Dermis blood vessel endothelial cell (primary cell): Measurements from ENCODE around the gene YARS1. TPM values are rescaled to one million over a fixed set of nuclear protein-coding genes. Genes with fewer than 3 reads are reported as not detected.
"Not testable (repeated sequence)": the region's sequence is repeated elsewhere in the genome, so short reads cannot be mapped to it uniquely, and the experiment has no call there.

Experiments
- DNase-seq: peaks from one replicate; pipeline ENCODE4 v3.0.0; 2010
- total RNA-seq: library from RNA; depleted of rRNA; stranded (reverse); fragments of >200 nt; gene quantifications from 2 replicates; pipeline ENCODE4 v1.2.3, GENCODE V29; 2014

The YARS1 gene
- total RNA-seq, 1 donor from 2014 or later, result 63.6 TPM

DNA sequence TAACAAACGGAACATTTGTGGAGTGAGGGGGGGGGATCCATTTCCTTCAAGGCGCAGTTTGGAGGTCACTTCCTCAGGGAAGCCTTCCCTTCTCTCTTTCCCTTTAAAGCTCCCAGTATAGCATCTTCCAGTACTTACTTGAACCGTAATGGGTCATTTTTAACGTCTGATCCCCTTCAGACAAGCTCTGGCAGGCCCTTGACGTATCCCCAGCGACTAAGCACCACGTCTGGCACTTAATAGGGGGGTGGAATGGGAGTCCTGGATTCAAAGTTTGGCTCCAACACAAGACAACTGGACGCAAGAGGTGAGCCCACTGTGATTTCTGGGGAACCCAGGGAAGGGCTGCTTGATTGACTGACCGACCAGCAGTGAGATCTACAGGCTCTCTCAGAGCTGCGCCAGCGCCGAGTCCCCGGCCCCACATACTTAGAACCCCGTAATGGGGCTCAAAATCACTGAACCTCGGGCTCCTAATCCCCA lies 441 bp downstream of the YARS1 start:
- DNase-seq, result peak; percentile 54

- peak; percentile 14 for DNase-seq
These were observed 3.0 kb downstream of the YARS1 start for GRCh38 chr1:32813941-32814739.

GRCh38 chr1:32811917-32812316 lies 5.2 kb downstream of the YARS1 start:
- no peak for DNase-seq

DNA sequence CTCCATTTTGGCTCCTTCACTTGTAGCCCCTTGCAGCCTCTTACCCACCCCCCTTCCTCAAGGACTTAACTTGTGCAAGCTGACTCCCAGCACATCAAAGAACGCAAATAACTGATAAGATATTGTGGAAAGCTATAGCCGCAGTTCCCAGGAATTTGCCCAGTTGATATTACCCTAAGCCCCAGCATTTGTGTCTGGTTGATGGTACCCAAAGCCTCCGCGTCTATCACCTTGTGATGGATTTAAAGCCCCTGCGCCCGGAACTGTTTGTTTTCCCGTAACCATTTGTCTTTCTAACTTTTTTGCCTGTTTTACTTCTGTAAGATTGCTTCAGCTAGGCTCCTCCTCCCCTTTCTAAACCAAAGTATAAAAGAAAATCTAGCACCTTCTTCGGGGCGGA lies 5.9 kb downstream of the YARS1 start:
- no peak for DNase-seq

DNA sequence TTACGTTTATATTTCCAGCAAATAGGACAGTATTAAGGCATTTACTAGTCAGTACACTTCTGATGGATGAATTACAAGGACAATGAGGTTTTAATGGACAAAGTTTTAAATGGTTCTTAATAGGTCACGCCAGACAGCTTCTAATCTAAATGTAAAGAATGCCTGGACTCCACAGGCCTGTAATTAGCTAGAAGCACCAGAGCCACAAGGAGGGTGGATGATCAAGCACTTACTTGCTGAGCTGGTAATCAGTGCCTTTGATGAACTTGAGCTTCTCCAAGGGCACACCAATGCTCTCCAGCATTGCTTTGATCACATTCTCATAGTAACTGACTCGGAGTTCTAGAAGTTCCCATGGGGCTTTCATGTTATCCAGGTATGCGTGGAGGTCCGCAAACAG lies 6.8 kb downstream of the YARS1 start:
- no peak for DNase-seq

GRCh38 chr1:32808580-32808979 lies 8.6 kb downstream of the YARS1 start:
- no peak for DNase-seq

GRCh38 chr1:32806910-32807523 lies 10.1 kb downstream of the YARS1 start:
- no peak for DNase-seq

DNA sequence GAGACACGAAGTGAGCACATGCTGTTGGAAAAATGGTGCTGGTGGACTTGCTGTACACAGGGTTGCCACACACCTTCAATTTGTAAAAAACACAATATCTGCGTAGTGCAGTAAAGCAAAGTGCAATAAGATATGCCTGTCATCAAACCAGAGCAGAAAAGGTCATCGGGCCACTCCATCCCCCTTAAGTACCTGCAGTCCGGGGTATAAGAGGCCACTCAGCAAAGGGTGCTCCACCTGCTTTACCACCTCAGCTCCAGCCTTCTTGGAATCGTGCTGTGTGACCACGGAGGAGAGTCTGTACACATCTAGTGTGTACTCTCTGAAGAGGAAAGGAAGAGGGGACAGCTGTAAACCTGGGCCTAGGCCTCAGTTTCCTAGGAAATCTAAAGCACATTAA lies 10.9 kb downstream of the YARS1 start:
- no peak for DNase-seq

DNA sequence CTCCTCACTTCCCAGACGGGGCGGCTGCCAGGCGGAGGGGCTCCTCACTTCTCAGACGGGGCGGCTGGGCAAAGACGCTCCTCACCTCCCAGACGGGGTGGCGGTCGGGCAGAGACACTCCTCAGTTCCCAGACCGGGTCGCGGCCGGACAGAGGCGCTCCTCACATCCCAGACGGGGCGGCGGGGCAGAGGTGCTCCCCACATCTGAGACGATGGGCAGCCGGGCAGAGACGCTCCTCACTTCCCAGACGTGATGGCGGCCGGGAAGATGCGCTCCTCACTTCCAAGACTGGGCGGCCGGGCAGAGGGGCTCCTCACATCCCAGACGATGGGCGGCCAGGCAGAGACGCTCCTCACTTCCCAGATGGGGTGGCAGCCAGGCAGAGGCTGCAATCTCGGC lies 12.7 kb downstream of the YARS1 start:
- DNase-seq, result not testable (repeated sequence)

DNA sequence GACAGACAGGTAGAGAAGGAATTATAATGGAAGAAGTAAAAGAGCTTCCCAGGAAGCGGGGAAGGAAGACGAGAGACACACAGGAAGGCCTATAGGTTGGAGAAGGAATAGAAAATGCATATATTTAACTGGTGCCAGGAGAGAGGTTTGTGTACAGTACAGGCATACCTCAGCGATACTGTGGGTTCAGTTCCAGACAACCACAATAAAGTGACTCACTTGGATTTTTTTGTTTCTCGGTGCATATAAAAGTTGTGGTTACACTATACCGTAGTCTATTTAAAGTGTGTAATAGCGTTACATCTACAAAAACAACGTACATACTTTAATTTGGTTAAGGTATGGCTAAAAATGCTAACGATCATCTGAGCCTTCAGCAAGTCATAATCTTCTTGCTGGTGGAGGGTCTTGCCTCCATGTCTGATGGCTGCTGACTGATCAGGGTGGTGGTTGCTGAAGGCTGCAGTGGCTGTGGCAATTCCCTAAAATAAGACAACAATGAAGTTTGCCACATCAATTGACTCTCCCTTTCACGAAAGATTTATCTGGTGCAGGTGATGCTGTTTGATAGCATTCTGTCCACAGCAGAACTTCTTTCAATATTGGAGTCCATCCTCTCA lies 16.0 kb downstream of the YARS1 start:
- DNase-seq, result no peak

- DNase-seq, result no peak
These were observed 18.3 kb downstream of the YARS1 start for GRCh38 chr1:32798679-32799416.

GRCh38 chr1:32798191-32798590 lies 19.0 kb downstream of the YARS1 start:
- no peak for DNase-seq

- no peak for DNase-seq
These were observed 19.7 kb downstream of the YARS1 start for GRCh38 chr1:32797456-32797855.

- peak; percentile 76 for DNase-seq
These were observed 21.4 kb downstream of the YARS1 start for GRCh38 chr1:32795763-32796162.

- no peak for DNase-seq
These were observed 25.3 kb downstream of the YARS1 start for GRCh38 chr1:32791881-32792280.

GRCh38 chr1:32789356-32789755 lies 27.8 kb downstream of the YARS1 start:
- DNase-seq, result peak; percentile 56

- peak; percentile 72 for DNase-seq
These were observed 30.3 kb downstream of the YARS1 start for GRCh38 chr1:32786856-32787255.

- DNase-seq, result no peak
These were observed 32.3 kb downstream of the YARS1 start for GRCh38 chr1:32784817-32785216.

DNA sequence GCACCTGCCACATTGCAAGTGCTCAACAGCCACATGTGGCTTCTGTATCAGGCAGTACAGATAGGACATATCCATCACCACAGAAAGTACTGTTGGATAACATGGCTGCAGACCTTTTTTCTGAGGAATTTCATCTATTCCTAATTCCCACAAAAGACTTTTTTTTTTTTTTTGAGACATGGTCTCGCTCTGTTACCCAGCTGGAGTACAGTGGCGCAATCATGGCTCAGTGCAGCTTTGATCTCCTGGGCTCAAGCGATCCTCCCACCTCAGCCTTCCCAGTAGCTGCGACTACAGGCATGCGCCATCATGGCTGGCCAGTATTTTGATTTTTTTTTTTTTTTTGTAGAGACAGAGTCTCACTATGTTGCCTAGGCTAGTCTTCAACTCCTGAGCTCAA lies 33.3 kb downstream of the YARS1 start:
- no peak for DNase-seq

- peak; percentile 63 for DNase-seq
These were observed 35.1 kb downstream of the YARS1 start for GRCh38 chr1:32782086-32782485.

- no peak for DNase-seq
These were observed 36.4 kb downstream of the YARS1 start for GRCh38 chr1:32780628-32781234.

- no peak for DNase-seq
These were observed 37.2 kb downstream of the YARS1 start for GRCh38 chr1:32780005-32780404.

DNA sequence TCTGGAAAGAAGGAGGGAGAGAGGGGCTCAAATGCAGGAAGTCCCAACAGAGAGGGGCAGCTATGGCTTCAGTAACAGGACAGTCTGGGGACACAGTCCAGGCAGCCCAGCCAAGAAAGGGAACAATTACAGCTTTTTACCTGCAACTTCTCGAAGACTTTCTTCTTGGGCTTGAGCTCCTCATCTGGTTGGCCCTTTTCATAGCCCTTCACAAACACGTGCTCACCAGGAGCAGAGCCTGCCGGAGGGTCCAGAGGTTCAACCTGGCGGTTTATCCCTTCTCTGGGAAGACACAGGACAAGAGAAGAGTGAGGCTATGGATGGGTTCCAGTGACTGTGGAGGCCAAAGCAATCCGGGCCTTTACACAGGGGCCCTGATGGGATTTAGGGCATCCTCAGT lies 37.9 kb downstream of the YARS1 start:
- DNase-seq, result no peak
